Measurements from ENCODE around the gene BCL7B.

- TF ChIP-seq, protein P1, sequence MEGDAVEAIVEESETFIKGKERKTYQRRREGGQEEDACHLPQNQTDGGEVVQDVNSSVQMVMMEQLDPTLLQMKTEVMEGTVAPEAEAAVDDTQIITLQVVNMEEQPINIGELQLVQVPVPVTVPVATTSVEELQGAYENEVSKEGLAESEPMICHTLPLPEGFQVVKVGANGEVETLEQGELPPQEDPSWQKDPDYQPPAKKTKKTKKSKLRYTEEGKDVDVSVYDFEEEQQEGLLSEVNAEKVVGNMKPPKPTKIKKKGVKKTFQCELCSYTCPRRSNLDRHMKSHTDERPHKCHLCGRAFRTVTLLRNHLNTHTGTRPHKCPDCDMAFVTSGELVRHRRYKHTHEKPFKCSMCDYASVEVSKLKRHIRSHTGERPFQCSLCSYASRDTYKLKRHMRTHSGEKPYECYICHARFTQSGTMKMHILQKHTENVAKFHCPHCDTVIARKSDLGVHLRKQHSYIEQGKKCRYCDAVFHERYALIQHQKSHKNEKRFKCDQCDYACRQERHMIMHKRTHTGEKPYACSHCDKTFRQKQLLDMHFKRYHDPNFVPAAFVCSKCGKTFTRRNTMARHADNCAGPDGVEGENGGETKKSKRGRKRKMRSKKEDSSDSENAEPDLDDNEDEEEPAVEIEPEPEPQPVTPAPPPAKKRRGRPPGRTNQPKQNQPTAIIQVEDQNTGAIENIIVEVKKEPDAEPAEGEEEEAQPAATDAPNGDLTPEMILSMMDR (IDR thresholded peaks at IDR 0.05): no peak
- no peak for TF ChIP-seq POLR2A (IDR thresholded peaks at IDR 0.05)
Measured at GRCh38 chr7:73504920-73505319, 52.6 kb downstream of the BCL7B start.

Data from gastroesophageal sphincter (tissue), 3 donors.